Raji (cell line): ENCODE data around the gene TBXA2R.

Source experiments
- POLR2A ChIP-seq: IDR thresholded peaks from 2 replicates; pipeline ENCODE4 v1.6.1; 2011; ENCODE audit warnings: low read depth, low read length, control low read depth; ENCODE audit not compliant: insufficient read depth

The TBXA2R gene

GRCh38 chr19:3614858-3615505 is 8.3 kb upstream of the TBXA2R start:
- TF ChIP-seq POLR2A: no peak

- no peak for TF ChIP-seq POLR2A
Observed at GRCh38 chr19:3613818-3614661, 7.4 kb upstream of the TBXA2R start.

- TF ChIP-seq POLR2A: no peak
Observed at GRCh38 chr19:3612901-3613741, 6.4 kb upstream of the TBXA2R start.

- TF ChIP-seq POLR2A: no peak
Observed at GRCh38 chr19:3612330-3612729, 5.7 kb upstream of the TBXA2R start.

GRCh38 chr19:3611841-3612240 is 5.2 kb upstream of the TBXA2R start:
- no peak for TF ChIP-seq POLR2A

GRCh38 chr19:3610745-3611717 is 4.4 kb upstream of the TBXA2R start:
- no peak for TF ChIP-seq POLR2A

- TF ChIP-seq POLR2A: no peak
Observed at GRCh38 chr19:3609779-3610719, 3.4 kb upstream of the TBXA2R start.

GRCh38 chr19:3608750-3609322 is 2.2 kb upstream of the TBXA2R start:
- TF ChIP-seq POLR2A: no peak

GRCh38 chr19:3608079-3608641 is 1.5 kb upstream of the TBXA2R start:
- TF ChIP-seq POLR2A: no peak

- no peak for TF ChIP-seq POLR2A
Observed at GRCh38 chr19:3607303-3608078, 816 bp upstream of the TBXA2R start.

- TF ChIP-seq POLR2A: no peak
Observed at GRCh38 chr19:3606174-3606689, 443 bp downstream of the TBXA2R start.

- no peak for TF ChIP-seq POLR2A
Observed at GRCh38 chr19:3605770-3606169, 905 bp downstream of the TBXA2R start.
